GM19397 (cell line): ENCODE results near the gene SOSTDC1.
"Not testable (repeated sequence)": the region's sequence is repeated elsewhere in the genome, so short reads cannot be mapped to it uniquely, and the experiment has no call there.

Source experiments
- ATAC-seq: cut with Tn5 transposase; IDR thresholded peaks from one replicate; pipeline ENCODE4 v1.9.1; 2021; ENCODE audit warnings: mild to moderate bottlenecking, moderate library complexity; ENCODE audit not compliant: unreplicated experiment

Gene SOSTDC1

GRCh38 chr7:16463520-16463919, 2.0 kb downstream of the SOSTDC1 start:
- ATAC-seq: no peak

GRCh38 chr7:16462431-16462889, 3.1 kb downstream of the SOSTDC1 start:
- ATAC-seq: no peak

- ATAC-seq: no peak
Observed at GRCh38 chr7:16460789-16461493, 4.6 kb downstream of the SOSTDC1 start.

GRCh38 chr7:16456303-16456702, 9.2 kb downstream of the SOSTDC1 start:
- ATAC-seq: not testable (repeated sequence)

- no peak for ATAC-seq
Observed at GRCh38 chr7:16455591-16455990, 9.9 kb downstream of the SOSTDC1 start.

GRCh38 chr7:16450366-16450765, 15.2 kb downstream of the SOSTDC1 start:
- no peak for ATAC-seq

GRCh38 chr7:16447876-16448275, 17.7 kb downstream of the SOSTDC1 start:
- no peak for ATAC-seq

GRCh38 chr7:16446508-16446907, 19.0 kb downstream of the SOSTDC1 start:
- no peak for ATAC-seq

GRCh38 chr7:16443871-16444270, 21.7 kb downstream of the SOSTDC1 start:
- not testable (repeated sequence) for ATAC-seq

- ATAC-seq: no peak
Observed at GRCh38 chr7:16438988-16439387, 26.6 kb downstream of the SOSTDC1 start.

- no peak for ATAC-seq
Observed at GRCh38 chr7:16436306-16436705, 29.2 kb downstream of the SOSTDC1 start.

- no peak for ATAC-seq
Observed at GRCh38 chr7:16433568-16434122, 31.9 kb downstream of the SOSTDC1 start.

GRCh38 chr7:16432425-16432731, 33.2 kb downstream of the SOSTDC1 start:
- ATAC-seq: no peak

- no peak for ATAC-seq
Observed at GRCh38 chr7:16431646-16432424, 33.7 kb downstream of the SOSTDC1 start.

- ATAC-seq: no peak
Observed at GRCh38 chr7:16430133-16430532, 35.4 kb downstream of the SOSTDC1 start.

GRCh38 chr7:16428672-16429071, 36.9 kb downstream of the SOSTDC1 start:
- ATAC-seq: no peak

- ATAC-seq: no peak
Observed at GRCh38 chr7:16428182-16428581, 37.4 kb downstream of the SOSTDC1 start.

- ATAC-seq: no peak
Observed at GRCh38 chr7:16423761-16424160, 41.8 kb downstream of the SOSTDC1 start.

- no peak for ATAC-seq
Observed at GRCh38 chr7:16422917-16423316, 42.6 kb downstream of the SOSTDC1 start.

GRCh38 chr7:16422103-16422435, 43.5 kb downstream of the SOSTDC1 start:
- ATAC-seq: no peak

- ATAC-seq: peak; percentile 44
Observed at GRCh38 chr7:16421333-16422102, 44.0 kb downstream of the SOSTDC1 start, which contains the start of gene CRPPA. TSS of gene CRPPA (minus strand) at chr7:16421538. CDS start at chr7:16421322, 216 bp downstream.
